Caco-2 (cell line): ENCODE data around the gene ENOX1. TPM values are rescaled to one million over a fixed set of nuclear protein-coding genes. Genes with fewer than 3 reads are reported as not detected.

Source experiments
- BruUV-seq: library from RNA; stranded (reverse); fragments of 400-500 nt; replicated peaks from 2 replicates; lab custom pipeline; 2021; lab: Mats Ljungman, UMichigan
- CTCF ChIA-PET: fragments of 300-600 bp; sonication (Branson Sonifier 250); formaldehyde crosslinking; loops from one replicate; lab custom pipeline; 2022; ENCODE audit warnings: antibody characterized with exemption; lab: Charles Lee
- POLR2A ChIA-PET: fragments of 300-600 bp; sonication (Branson Sonifier 250); formaldehyde crosslinking; loops from one replicate; lab custom pipeline; 2022; ENCODE audit warnings: antibody characterized with exemption; lab: Charles Lee
- DNase-seq, 2 experiments: peaks; one replicate each; pipeline versions ENCODE4 v3.0.0 to v3.0.0-alpha.2; 2020 to 2022
- H3K27me3 ChIP-seq: replicated peaks from 2 replicates; pipeline ENCODE4 v1.6.0; 2011; ENCODE audit warnings: low read length; ENCODE audit not compliant: control insufficient read depth, insufficient read depth
- H3K36me3 ChIP-seq: 2 replicates; pipeline ENCODE4 v1.5.1; 2011; ENCODE audit warnings: low read length; ENCODE audit not compliant: control insufficient read depth, insufficient read depth
- H3K4me1 ChIP-seq: fragments of 250-450 bp; sonication (Bioruptor Pico); 2 replicates; pipeline ENCODE4 v1.5.1; 2020; ENCODE audit warnings: mild to moderate bottlenecking
- H3K4me3 ChIP-seq: 2 replicates; pipeline ENCODE4 v1.5.1; 2011; ENCODE audit warnings: low read depth, mild to moderate bottlenecking, control low read depth, low read length
- H3K9me3 ChIP-seq: fragments of 250-450 bp; sonication (Bioruptor Pico); 2 replicates; pipeline ENCODE4 v1.5.1; 2020; ENCODE audit warnings: mild to moderate bottlenecking, moderate library complexity
- H3K27ac Mint-ChIP-seq: one replicate; pipeline ENCODE4 v1.8.0; 2022; ENCODE audit warnings: mixed read lengths; ENCODE audit not compliant: unreplicated experiment
- H3K27me3 Mint-ChIP-seq: one replicate; pipeline ENCODE4 v1.8.0; 2022; ENCODE audit warnings: mixed read lengths; ENCODE audit not compliant: insufficient read depth, unreplicated experiment
- H3K36me3 Mint-ChIP-seq: one replicate; pipeline ENCODE4 v1.8.0; 2022; ENCODE audit warnings: mild to moderate bottlenecking, mixed read lengths; ENCODE audit not compliant: insufficient read depth, unreplicated experiment
- H3K4me1 Mint-ChIP-seq: one replicate; pipeline ENCODE4 v1.8.0; 2022; ENCODE audit warnings: low read depth, mixed read lengths; ENCODE audit not compliant: unreplicated experiment
- H3K4me3 Mint-ChIP-seq: one replicate; pipeline ENCODE4 v1.8.0; 2022; ENCODE audit warnings: mild to moderate bottlenecking, moderate library complexity, mixed read lengths; ENCODE audit not compliant: unreplicated experiment
- H3K9me3 Mint-ChIP-seq: one replicate; pipeline ENCODE4 v1.8.0; 2022; ENCODE audit warnings: mixed read lengths; ENCODE audit not compliant: unreplicated experiment
- intact Hi-C: fragments of 100-400 bp; cut with micrococcal nuclease; formaldehyde crosslinking; loops from one replicate; pipeline ENCODE4 v1.10.0; 2022; ENCODE audit not compliant: unreplicated experiment
- total RNA-seq: library from RNA; stranded (reverse); gene quantifications from 2 replicates; pipeline ENCODE4 v1.2.3, GENCODE V29; 2022
- TF ChIP-seq, protein P1 (sequence below), 2 experiments: fragments of 200-600 bp in 1 of 2; IDR thresholded peaks; 1 replicate in 1 of 2; 2 replicates in 1 of 2; pipeline versions ENCODE4 v1.5.1 to v1.8.0; 2011 to 2022; ENCODE audit warnings: antibody characterized with exemption in 1 of 2, control low read depth in 1 of 2, inconsistent platforms in 1 of 2, low read depth in 1 of 2, low read length in 1 of 2, mild to moderate bottlenecking in 1 of 2, moderate library complexity in 1 of 2; ENCODE audit not compliant: insufficient read depth in 1 of 2, severe bottlenecking in 1 of 2, unreplicated experiment in 1 of 2

ENOX1 gene
- total RNA-seq, 1 experiment from 2014 or later: 9.1 TPM

GRCh38 chr13:43294412-43294811 lies 492.4 kb downstream of the ENOX1 start:
- no peaks in the 10 kb centered on the region for H3K27me3 Mint-ChIP-seq
- intact Hi-C loops: no loop called here
- H3K4me3 Mint-ChIP-seq: no peak overlapping the region
- no peak overlapping the region for H3K4me3 ChIP-seq
- no peaks in the 10 kb centered on the region for H3K27me3 ChIP-seq
- BruUV-seq: no TSS peak
- no peaks in the 10 kb centered on the region for H3K36me3 ChIP-seq
- no peaks in the 10 kb centered on the region for H3K9me3 ChIP-seq
- no peak for DNase-seq
- TF ChIP-seq, protein P1, sequence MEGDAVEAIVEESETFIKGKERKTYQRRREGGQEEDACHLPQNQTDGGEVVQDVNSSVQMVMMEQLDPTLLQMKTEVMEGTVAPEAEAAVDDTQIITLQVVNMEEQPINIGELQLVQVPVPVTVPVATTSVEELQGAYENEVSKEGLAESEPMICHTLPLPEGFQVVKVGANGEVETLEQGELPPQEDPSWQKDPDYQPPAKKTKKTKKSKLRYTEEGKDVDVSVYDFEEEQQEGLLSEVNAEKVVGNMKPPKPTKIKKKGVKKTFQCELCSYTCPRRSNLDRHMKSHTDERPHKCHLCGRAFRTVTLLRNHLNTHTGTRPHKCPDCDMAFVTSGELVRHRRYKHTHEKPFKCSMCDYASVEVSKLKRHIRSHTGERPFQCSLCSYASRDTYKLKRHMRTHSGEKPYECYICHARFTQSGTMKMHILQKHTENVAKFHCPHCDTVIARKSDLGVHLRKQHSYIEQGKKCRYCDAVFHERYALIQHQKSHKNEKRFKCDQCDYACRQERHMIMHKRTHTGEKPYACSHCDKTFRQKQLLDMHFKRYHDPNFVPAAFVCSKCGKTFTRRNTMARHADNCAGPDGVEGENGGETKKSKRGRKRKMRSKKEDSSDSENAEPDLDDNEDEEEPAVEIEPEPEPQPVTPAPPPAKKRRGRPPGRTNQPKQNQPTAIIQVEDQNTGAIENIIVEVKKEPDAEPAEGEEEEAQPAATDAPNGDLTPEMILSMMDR (IDR thresholded peaks at IDR 0.05; ENCODE audit: insufficient read depth in 1 of 2, low read depth in 1 of 2, low read length in 1 of 2, severe bottlenecking in 1 of 2, unreplicated experiment in 1 of 2): no peak
- POLR2A ChIA-PET: interaction anchor here (0.6 kb wide), 1 partner anchor 293 kb away, joined by 6 read pairs; no protein-coding TSS in a partner anchor
- CTCF ChIA-PET: interaction anchor here (0.6 kb wide), 1 partner anchor 492 kb away, joined by 5 read pairs; the partner anchor contains the start of gene ENOX1
- no peaks in the 10 kb centered on the region for H3K9me3 Mint-ChIP-seq
- no peak overlapping the region for H3K27ac Mint-ChIP-seq
- H3K36me3 Mint-ChIP-seq: no peaks in the 10 kb centered on the region
- no peaks in the 10 kb centered on the region for H3K4me1 ChIP-seq
- H3K4me1 Mint-ChIP-seq: peaks cover 12% of the 10 kb centered on the region

DNA sequence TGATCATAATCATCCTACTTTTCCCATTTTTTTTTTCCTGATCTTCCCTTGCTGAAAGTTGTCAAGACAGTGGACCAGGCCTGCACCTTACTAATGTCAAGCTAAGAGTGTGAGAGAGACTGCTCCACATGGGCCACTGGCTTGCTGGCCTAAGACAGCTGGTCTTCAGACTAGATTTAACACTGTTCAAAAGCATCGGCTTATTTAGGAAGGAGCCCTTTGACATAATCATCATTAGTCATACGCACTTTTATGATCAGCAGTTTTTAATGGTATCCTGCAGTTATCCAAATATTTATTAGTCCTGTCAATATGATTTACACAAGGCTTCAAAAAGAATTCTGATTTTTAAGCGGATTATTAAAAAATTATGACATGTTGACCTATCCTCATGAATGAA lies 492.8 kb downstream of the ENOX1 start:
- Histone ChIP-seq H3K36me3 (no peaks in the 10 kb centered on the region), H3K4me3 (no peak overlapping the region), H3K4me1 (no peaks in the 10 kb centered on the region), H3K27me3 (no peaks in the 10 kb centered on the region), H3K9me3 (no peaks in the 10 kb centered on the region)
- Mint-ChIP-seq H3K27ac (no peak overlapping the region), H3K4me1 (peaks cover 8% of the 10 kb centered on the region), H3K9me3 (no peaks in the 10 kb centered on the region), H3K36me3 (no peaks in the 10 kb centered on the region), H3K4me3 (no peak overlapping the region), H3K27me3 (no peaks in the 10 kb centered on the region)
- intact Hi-C loops: no loop called here
- no peak for DNase-seq
- ChIA-PET CTCF (no interaction called here), POLR2A (no interaction called here)
- no TSS peak for BruUV-seq
- TF ChIP-seq, protein P1 (IDR thresholded peaks at IDR 0.05; ENCODE audit: insufficient read depth in 1 of 2, low read depth in 1 of 2, low read length in 1 of 2, severe bottlenecking in 1 of 2, unreplicated experiment in 1 of 2): no peak

GRCh38 chr13:43293561-43293960 lies 493.2 kb downstream of the ENOX1 start:
- Mint-ChIP-seq H3K27ac (no peak overlapping the region), H3K4me3 (no peak overlapping the region), H3K9me3 (no peaks in the 10 kb centered on the region), H3K36me3 (no peaks in the 10 kb centered on the region), H3K4me1 (peaks cover 4% of the 10 kb centered on the region), H3K27me3 (no peaks in the 10 kb centered on the region)
- no TSS peak for BruUV-seq
- H3K9me3 ChIP-seq: no peaks in the 10 kb centered on the region
- no peak for DNase-seq
- POLR2A ChIA-PET: no interaction called here
- no peaks in the 10 kb centered on the region for H3K27me3 ChIP-seq
- H3K36me3 ChIP-seq: no peaks in the 10 kb centered on the region
- TF ChIP-seq, protein P1 (IDR thresholded peaks at IDR 0.05; ENCODE audit: insufficient read depth in 1 of 2, low read depth in 1 of 2, low read length in 1 of 2, severe bottlenecking in 1 of 2, unreplicated experiment in 1 of 2): no peak
- intact Hi-C loops: no loop called here
- H3K4me1 ChIP-seq: no peaks in the 10 kb centered on the region
- CTCF ChIA-PET: no interaction called here
- H3K4me3 ChIP-seq: no peak overlapping the region
